Gastrocnemius medialis (tissue), 4 donors: ENCODE measurements around the gene PHF10. TPM values are rescaled to one million over a fixed set of nuclear protein-coding genes. Genes with fewer than 3 reads are reported as not detected.
A peak's percentile ranks its signal among the peaks of the same experiment; 100 is the strongest.
"Not testable (repeated sequence)": the region's sequence is repeated elsewhere in the genome, so short reads cannot be mapped to it uniquely, and the experiment has no call there.

Experiments used
- ATAC-seq, 2 donors: fragments of 150-250 bp; one replicate each; pipeline ENCODE4 v1.9.1; 2016
- DNase-seq, 2 donors: peaks; one replicate each; pipeline ENCODE4 v3.0.0-alpha.2; 2019
- H3K27ac ChIP-seq, 4 donors: fragments of 200-600 bp; sonication (generic); 1 replicate in 1 of 4; 2 replicates in 3 of 4; pipeline ENCODE4 v1.5.1; 2016 to 2018; ENCODE audit warnings: mild to moderate bottlenecking in 2 of 4, moderate library complexity in 1 of 4
- H3K27me3 ChIP-seq, 3 donors: fragments of 200-600 bp; sonication (generic) in 2 of 3; 1 replicate in 1 of 3; 2 replicates in 2 of 3; pipeline versions ENCODE4 v1.5.1 to v1.6.0; 2016 to 2019; ENCODE audit warnings: mild to moderate bottlenecking in 1 of 3, moderate library complexity in 1 of 3
- H3K36me3 ChIP-seq, 2 donors: fragments of 200-600 bp; sonication (generic) in 1 of 2; one replicate each; pipeline ENCODE4 v1.5.1; 2017 to 2018
- H3K4me1 ChIP-seq, 2 donors: fragments of 200-600 bp; sonication (generic) in 1 of 2; one replicate each; pipeline ENCODE4 v1.5.1; 2016 to 2017; ENCODE audit warnings: mild to moderate bottlenecking in 2 of 2
- H3K4me3 ChIP-seq, 4 donors: fragments of 200-600 bp; sonication (generic) in 3 of 4; 1 replicate in 1 of 4; 2 replicates in 3 of 4; pipeline ENCODE4 v1.5.1; 2016 to 2019; ENCODE audit warnings: mild to moderate bottlenecking in 2 of 4
- H3K9me3 ChIP-seq, 3 donors: fragments of 200-600 bp; sonication (generic) in 2 of 3; 1 replicate in 1 of 3; 2 replicates in 2 of 3; pipeline ENCODE4 v1.5.1; 2016 to 2019
- CTCF ChIP-seq, 5 experiments: fragments of 450-650 bp in 3 of 5; fragments of 200-600 bp in 2 of 5; sonication (generic) in 2 of 5; IDR thresholded peaks in 4 of 5; conservative IDR thresholded peaks in 1 of 5; 1 replicate in 4 of 5; 2 replicates in 1 of 5; pipeline ENCODE4 v1.5.1; 2016 to 2019; ENCODE audit warnings: antibody characterized with exemption in 5 of 5, mild to moderate bottlenecking in 3 of 5, moderate library complexity in 3 of 5
- POLR2A ChIP-seq, 2 donors: fragments of 450-650 bp; IDR thresholded peaks; one replicate each; pipeline ENCODE4 v1.6.1; 2017; ENCODE audit warnings: antibody characterized with exemption in 2 of 2, mild to moderate bottlenecking in 2 of 2, moderate library complexity in 2 of 2
- in situ Hi-C, 4 donors: fragments of 200-750 bp; cut with MboI; loops; one replicate each; pipeline versions ENCODE4 v1.15.0 to v1.8.0; 2017; ENCODE audit warnings: low sequenced_read_pairs in 4 of 4
- intact Hi-C: fragments of 100-400 bp; cut with DNase I; formaldehyde crosslinking; loops from one replicate; pipeline ENCODE4 v1.15.1; 2023; ENCODE audit warnings: low total_unique reads
- total RNA-seq, 4 donors: library from RNA; depleted of rRNA; stranded (reverse); fragments of >200 nt; gene quantifications; one replicate each; pipeline versions ENCODE4 v1.1.0 to v1.2.3, GENCODE V29; 2016

The PHF10 gene
- total RNA-seq, 4 donors from 2014 or later, result 40.1 to 58.1 (median 49.0) TPM

- in situ Hi-C loops, result no loop called here
- Histone ChIP-seq H3K4me3 (peak within 1 kb of the TSS; percentile 88 to 93 (median 90)), H3K4me1 (peaks cover 36 to 51% of the 10 kb centered on the region in 2 donors), H3K27ac (peak within 1 kb of the TSS; percentile 87 to 97 (median 95)), H3K27me3 (no peaks in the 10 kb centered on the region), H3K36me3 (peaks cover 0 to 6% of the 10 kb centered on the region in 2 donors), H3K9me3 (no peaks in the 10 kb centered on the region)
- ATAC-seq, result peak; percentile 92 to 95
- intact Hi-C loops, result loop anchor here (1.0 kb wide), 2 partner anchors 21 to 49 kb away; partner anchors contain the start of genes DYNLT2 and ERMARD
- peak; percentile 88 to 92 for DNase-seq
- peak; percentile 92 to 94 for TF ChIP-seq POLR2A (IDR thresholded peaks at IDR 0.05)
- TF ChIP-seq CTCF (IDR thresholded peaks at IDR 0.05 in 4 of 5, conservative IDR thresholded peaks at IDR 0.05 in 1 of 5), result no peak
These were observed 22.1 kb downstream of the PHF10 start, which contains the start of the genes C6orf120 and WDR27 for GRCh38 chr6:169701954-169702839. Gene C6orf120 (plus strand): TSS chr6:169702126. CDS start chr6:169702460, 334 bp downstream. Gene WDR27 (minus strand): TSS chr6:169702029. CDS start chr6:169689005, 13,024 bp downstream.

GRCh38 chr6:169701311-169701953 is 22.9 kb downstream of the PHF10 start:
- ATAC-seq, result peak; percentile 17 to 37
- DNase-seq, result no peak
- Histone ChIP-seq H3K4me3 (peak overlapping the region; percentile 88 to 93 (median 90)), H3K27ac (peak overlapping the region; percentile 87 to 97 (median 95)), H3K9me3 (no peaks in the 10 kb centered on the region), H3K36me3 (peaks cover 0 to 6% of the 10 kb centered on the region in 2 donors), H3K4me1 (peaks cover 36 to 51% of the 10 kb centered on the region in 2 donors), H3K27me3 (no peaks in the 10 kb centered on the region)
- intact Hi-C loops, result no loop called here
- TF ChIP-seq CTCF (IDR thresholded peaks at IDR 0.05 in 4 of 5, conservative IDR thresholded peaks at IDR 0.05 in 1 of 5) (no peak), POLR2A (IDR thresholded peaks at IDR 0.05) (no peak)
- in situ Hi-C loops, result no loop called here

- intact Hi-C loops, result no loop called here
- Histone ChIP-seq H3K4me1 (peaks cover 35 to 42% of the 10 kb centered on the region in 2 donors), H3K27me3 (no peaks in the 10 kb centered on the region), H3K36me3 (peaks cover 0 to 6% of the 10 kb centered on the region in 2 donors), H3K9me3 (no peaks in the 10 kb centered on the region), H3K27ac (no peak overlapping the region), H3K4me3 (no peak overlapping the region)
- TF ChIP-seq POLR2A (IDR thresholded peaks at IDR 0.05) (no peak), CTCF (IDR thresholded peaks at IDR 0.05 in 4 of 5, conservative IDR thresholded peaks at IDR 0.05 in 1 of 5) (no peak)
- in situ Hi-C loops, result no loop called here
- ATAC-seq (no peak), DNase-seq (no peak)
These were observed 24.0 kb downstream of the PHF10 start for GRCh38 chr6:169700296-169700695.

- H3K27me3 ChIP-seq, intact Hi-C loops, ATAC-seq, H3K4me3 ChIP-seq, H3K9me3 ChIP-seq, H3K36me3 ChIP-seq, in situ Hi-C loops: not testable (repeated sequence)
- Histone ChIP-seq H3K4me1 (peaks cover 11 to 12% of the 10 kb centered on the region in 2 donors), H3K27ac (peak overlapping the region in 2 of 4 donors; percentile 58 to 64)
- DNase-seq, result peak in 1 of 2 donors; percentile 38
- peak in 3 of 5 experiments; percentile 13 to 17 (median 16) for TF ChIP-seq CTCF (IDR thresholded peaks at IDR 0.05 in 4 of 5, conservative IDR thresholded peaks at IDR 0.05 in 1 of 5)
These were observed 27.2 kb downstream of the PHF10 start for GRCh38 chr6:169697115-169697514.
